GM12892 (cell line): ENCODE data around the gene TENM4.

Source experiments
- POLR2A ChIP-seq: IDR thresholded peaks from 2 replicates; pipeline ENCODE4 v1.6.1; 2011; ENCODE audit warnings: low read depth, low read length, control low read depth
- POLR2AphosphoS5 ChIP-seq: IDR thresholded peaks from 2 replicates; pipeline ENCODE4 v1.6.1; 2011; ENCODE audit warnings: low read depth, low read length, control low read depth

DNA sequence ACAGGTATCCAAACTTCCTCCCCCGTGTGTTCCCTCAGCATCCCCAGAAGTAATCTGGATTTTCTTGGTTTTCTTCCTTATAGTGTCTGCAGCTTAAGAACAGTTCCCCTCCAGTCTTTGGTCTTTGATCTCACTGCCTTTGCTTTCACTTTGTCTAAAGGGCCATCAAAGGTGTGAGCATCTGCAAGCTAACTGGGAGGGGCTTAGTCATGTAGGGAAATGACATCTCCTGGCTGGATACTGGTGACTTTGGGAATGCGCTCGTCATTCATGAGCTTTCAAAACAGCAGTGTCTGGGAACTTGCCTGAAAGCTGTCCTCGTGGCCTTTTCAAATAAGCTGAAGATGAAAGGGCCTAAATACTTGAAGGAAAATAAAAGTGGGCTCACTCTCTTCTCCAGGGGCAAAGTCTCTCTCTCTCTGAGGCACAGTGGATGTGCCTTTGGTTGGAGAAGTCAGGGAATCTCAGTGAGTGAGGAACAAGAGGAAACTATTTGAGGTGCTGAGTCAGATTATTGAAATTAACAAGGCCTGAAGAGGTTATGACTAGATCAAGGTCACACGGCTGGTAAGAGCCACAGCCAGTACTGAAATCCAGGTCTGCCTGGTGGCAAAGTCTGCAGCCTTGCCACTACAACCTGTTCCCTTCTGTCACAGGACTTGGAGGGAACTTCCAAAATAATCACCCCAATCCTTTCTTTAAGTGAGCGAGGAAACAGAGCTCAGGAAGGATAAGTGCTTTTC lies 45.6 kb upstream of the TENM4 start:
- TF ChIP-seq POLR2AphosphoS5 (no peak), POLR2A (no peak)
